Measurements from ENCODE around the gene CACNB4.
A peak's percentile ranks its signal among the peaks of the same experiment; 100 is the strongest.
"Not testable (repeated sequence)": the region's sequence is repeated elsewhere in the genome, so short reads cannot be mapped to it uniquely, and the experiment has no call there.

The CACNB4 gene

GRCh38 chr2:152098496-152099366, at the start of gene CACNB4:
Gene CACNB4 (minus strand): TSS chr2:152099044.
- no peak for DNase-seq (ENCODE audit: low read depth, low spot score)
- no peak within 1 kb of the TSS for H3K27ac ChIP-seq

GRCh38 chr2:152134488-152135280, 35.8 kb upstream of the CACNB4 start:
- H3K27ac ChIP-seq: no peak overlapping the region
- DNase-seq (ENCODE audit: low read depth, low spot score): no peak

DNA sequence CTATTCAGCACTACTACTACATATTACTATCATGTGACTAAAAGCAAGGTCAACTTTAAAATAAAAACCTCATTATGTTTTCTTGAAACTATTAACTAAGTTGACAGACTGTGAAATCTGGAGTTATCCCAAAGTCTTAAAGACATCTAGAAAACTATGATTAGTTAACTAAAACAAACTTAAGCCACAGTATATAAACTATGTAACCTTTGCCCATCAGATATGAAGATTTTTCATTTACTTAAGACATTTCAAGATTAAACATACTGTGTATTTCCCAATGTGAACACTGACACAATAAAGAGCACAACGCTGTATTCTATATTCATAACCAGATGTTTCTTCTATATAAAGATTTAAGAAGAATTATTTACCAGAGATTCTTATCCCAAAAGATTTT, 33.5 kb upstream of the CACNB4 start:
- DNase-seq (ENCODE audit: low read depth, low spot score): no peak
- no peak overlapping the region for H3K27ac ChIP-seq

GRCh38 chr2:152127628-152128027, 28.8 kb upstream of the CACNB4 start:
- no peak for DNase-seq (ENCODE audit: low read depth, low spot score)
- H3K27ac ChIP-seq: no peak overlapping the region

DNA sequence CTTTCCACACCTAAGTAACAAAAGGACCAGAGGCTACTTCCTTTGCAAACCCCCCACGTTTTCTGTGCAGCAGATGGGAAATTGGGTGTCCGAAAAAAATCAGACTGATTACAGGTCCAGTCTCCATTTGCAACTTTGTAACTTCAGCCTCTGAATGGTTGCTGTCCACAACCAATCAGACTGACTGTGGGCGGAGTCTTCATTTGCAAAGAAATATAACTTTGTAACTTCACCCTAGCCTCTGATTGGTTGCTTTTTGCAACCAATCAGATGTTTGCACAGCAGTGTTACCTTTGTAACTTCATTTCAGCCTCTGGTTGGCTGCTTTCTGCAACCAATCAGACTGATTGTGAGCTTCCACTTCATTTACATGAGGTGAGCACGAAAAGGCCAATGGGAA, 27.8 kb upstream of the CACNB4 start:
- no peak for DNase-seq (ENCODE audit: low read depth, low spot score)
- no peak overlapping the region for H3K27ac ChIP-seq

DNA sequence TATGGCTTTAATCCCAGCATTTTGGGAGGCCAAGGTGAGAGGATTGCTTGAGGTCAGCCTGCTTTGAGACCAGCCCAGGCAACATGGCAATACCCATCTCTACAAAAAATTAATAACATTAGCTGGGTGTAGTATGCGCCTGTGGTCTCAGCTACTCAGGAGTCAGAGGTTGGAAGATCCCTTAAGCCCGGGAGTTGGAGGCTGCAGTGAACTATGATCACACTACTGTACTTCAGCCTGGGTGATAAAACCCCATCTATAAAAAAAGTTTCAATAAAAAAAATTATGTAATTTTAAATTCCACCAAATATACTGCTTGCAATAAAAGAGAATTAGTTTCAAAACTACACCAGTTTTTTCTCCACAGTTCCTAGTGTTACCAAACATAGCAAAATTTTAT, 23.3 kb upstream of the CACNB4 start:
- DNase-seq (ENCODE audit: low read depth, low spot score): no peak
- no peak overlapping the region for H3K27ac ChIP-seq

DNA sequence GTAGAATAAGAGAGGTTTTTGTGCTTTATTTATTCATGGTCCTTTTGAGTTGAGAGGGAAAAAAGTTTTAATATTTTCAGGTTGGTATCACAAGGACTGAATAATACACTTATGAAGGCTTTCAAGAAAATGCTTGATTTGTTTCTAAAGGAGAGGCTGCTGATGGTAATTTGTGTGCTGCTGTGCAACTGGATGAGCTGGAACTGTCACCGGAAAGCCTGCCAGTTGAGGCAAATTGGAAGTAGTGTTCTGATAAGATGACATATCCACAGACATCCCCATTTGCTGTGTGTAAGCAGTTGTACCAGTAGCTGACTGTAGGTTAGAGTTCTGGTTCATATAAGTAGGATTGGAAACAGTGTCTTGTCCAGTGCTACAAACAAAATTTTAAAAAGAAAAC, 21.6 kb upstream of the CACNB4 start:
- no peak overlapping the region for H3K27ac ChIP-seq

GRCh38 chr2:152115952-152116351, 17.1 kb upstream of the CACNB4 start:
- no peak overlapping the region for H3K27ac ChIP-seq
- no peak for DNase-seq (ENCODE audit: low read depth, low spot score)

More for the DNA sequence above, 21.6 kb upstream of the CACNB4 start:
- DNase-seq (ENCODE audit: low read depth, low spot score): no peak

GRCh38 chr2:152114366-152114765, 15.5 kb upstream of the CACNB4 start:
- no peak for DNase-seq (ENCODE audit: low read depth, low spot score)
- no peak overlapping the region for H3K27ac ChIP-seq

DNA sequence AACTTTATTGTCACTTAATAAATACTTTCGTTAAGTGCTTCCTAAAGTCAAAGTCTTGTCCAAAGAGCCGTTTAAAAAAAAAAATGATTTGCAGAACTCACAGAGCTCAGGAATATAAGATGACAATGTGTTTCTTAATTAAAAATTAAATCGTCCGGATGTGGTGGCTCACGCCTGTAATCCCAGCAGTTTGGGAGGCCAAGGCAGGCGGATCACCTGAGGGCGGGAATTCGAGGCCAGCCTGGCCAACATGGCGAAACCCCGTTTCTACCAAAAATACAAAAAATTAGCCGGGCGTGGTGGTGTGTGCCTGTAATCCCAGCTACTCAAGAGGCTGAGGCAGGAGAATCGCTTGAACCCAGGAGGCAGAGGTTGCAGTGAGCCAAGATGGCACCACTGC, 8.3 kb upstream of the CACNB4 start:
- not testable (repeated sequence) for H3K27ac ChIP-seq; DNase-seq (ENCODE audit: low read depth, low spot score)

- no peak for DNase-seq (ENCODE audit: low read depth, low spot score)
- no peak overlapping the region for H3K27ac ChIP-seq
These were observed 7.6 kb upstream of the CACNB4 start for GRCh38 chr2:152106464-152106863.

DNA sequence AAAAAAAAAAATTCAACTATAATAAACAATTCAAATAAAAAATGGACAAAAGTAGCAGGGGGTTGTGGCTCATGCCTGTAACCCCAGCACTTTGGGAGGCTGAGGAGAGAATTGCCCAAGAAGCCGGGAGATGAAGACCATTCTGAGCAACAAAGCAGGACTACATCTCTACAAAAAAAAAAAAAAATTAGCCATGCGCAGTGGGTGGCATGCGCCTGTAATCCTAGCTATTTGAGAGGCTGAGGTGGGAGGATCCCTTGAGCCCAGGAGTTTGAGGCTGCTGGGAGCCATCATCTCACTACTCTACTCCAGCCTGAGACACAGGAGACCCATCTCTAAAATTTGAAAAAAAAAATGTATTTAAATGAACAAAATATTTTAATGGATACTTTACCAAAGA, 4.4 kb upstream of the CACNB4 start:
- no peak overlapping the region for H3K27ac ChIP-seq
- DNase-seq (ENCODE audit: low read depth, low spot score): no peak

DNA sequence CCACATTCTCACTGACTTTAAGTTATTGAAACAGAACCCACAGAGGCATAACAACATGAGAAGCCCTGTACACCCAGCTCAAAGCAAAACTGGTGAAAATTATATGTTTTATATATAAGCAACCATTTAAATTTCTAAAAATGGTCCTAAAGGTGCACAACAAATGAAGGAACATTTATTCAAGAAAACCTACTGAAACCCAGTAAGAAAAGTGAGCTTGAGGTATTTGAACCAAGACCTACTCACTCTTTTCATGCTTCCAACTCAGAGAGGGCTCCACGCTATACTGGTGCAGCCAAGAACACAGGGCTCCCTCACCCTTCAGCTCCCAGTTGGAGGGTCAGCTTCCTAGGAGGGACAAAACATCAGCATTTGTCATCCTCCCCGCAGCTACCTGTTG, 2.1 kb upstream of the CACNB4 start:
- no peak overlapping the region for H3K27ac ChIP-seq
- no peak for DNase-seq (ENCODE audit: low read depth, low spot score)

GRCh38 chr2:152099367-152100050, 665 bp upstream of the CACNB4 start:
- H3K27ac ChIP-seq: no peak overlapping the region
- DNase-seq (ENCODE audit: low read depth, low spot score): no peak

DNA sequence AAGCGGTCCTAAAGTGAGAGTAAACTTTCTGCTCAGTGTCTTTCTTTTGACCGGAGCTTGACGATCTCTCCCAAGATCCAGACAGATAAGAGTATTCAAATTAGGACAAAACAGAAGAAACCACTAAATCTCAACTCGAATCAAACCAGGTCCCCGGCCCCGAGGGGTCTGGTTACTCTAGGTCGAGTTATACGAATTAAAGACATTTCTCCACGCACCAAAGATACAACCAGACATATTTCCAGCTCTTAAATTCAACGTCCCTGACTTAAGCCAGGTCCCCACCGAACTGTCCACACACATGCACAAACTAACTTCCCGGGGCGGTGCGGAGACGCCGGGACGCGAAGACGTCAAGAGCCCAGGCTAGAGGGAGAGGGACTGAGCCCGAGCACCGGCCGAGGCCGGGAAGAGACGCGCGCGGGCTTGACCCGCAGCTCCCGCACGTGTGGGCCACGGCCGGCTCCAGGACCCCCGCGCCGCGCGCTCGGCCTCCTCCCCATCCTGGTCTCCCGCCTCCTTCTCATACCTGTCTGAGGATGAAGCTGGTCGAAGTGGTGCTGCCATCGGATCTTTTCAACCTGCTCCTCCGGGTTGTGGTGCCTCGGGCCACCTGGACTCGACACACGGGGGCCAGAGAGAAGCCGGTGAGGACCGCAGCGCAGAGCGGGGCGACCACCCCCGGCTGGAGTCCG, 896 bp downstream of the CACNB4 start:
- H3K27ac ChIP-seq: peak overlapping the region; percentile 17
- DNase-seq (ENCODE audit: low read depth, low spot score): no peak

GRCh38 chr2:152097290-152097800, 1.5 kb downstream of the CACNB4 start:
- no peak for DNase-seq (ENCODE audit: low read depth, low spot score)
- H3K27ac ChIP-seq: peak overlapping the region; percentile 17

GRCh38 chr2:152095146-152095545, 3.7 kb downstream of the CACNB4 start:
- DNase-seq (ENCODE audit: low read depth, low spot score): no peak
- no peak overlapping the region for H3K27ac ChIP-seq

GRCh38 chr2:152094014-152094413, 4.8 kb downstream of the CACNB4 start:
- no peak overlapping the region for H3K27ac ChIP-seq
- no peak for DNase-seq (ENCODE audit: low read depth, low spot score)

DNA sequence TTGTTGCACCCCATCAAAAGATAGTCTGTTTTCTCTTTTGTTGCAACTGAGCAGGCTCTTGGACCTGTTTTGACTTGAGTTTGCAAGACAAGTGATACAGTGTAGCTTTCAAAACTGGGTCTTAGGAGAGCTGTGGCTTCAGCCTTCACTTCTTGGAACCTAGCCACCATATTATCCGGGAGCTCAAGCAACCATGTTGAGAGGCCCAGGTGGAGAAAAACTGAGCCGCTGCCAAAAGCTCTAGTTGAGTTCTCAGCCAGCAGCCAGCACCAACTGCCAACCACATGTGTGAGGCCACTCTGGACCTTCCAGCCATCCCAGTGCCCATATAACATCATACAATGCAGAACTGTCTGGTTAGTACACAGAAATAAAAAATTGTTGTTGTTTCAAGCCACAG, 5.4 kb downstream of the CACNB4 start:
- no peak for DNase-seq (ENCODE audit: low read depth, low spot score)
- H3K27ac ChIP-seq: no peak overlapping the region

GRCh38 chr2:152092095-152092494, 6.7 kb downstream of the CACNB4 start:
- DNase-seq (ENCODE audit: low read depth, low spot score): no peak
- H3K27ac ChIP-seq: no peak overlapping the region
